ENCODE measurements around the gene USP53. TPM values are rescaled to one million over a fixed set of nuclear protein-coding genes. Genes with fewer than 3 reads are reported as not detected.

The USP53 gene
- total and polyA plus RNA-seq, 2 of the 13 experiments (the other 11 are each of a cell fraction or from before 2014, with no cell fraction given): 5.3 to 8.1 TPM

DNA sequence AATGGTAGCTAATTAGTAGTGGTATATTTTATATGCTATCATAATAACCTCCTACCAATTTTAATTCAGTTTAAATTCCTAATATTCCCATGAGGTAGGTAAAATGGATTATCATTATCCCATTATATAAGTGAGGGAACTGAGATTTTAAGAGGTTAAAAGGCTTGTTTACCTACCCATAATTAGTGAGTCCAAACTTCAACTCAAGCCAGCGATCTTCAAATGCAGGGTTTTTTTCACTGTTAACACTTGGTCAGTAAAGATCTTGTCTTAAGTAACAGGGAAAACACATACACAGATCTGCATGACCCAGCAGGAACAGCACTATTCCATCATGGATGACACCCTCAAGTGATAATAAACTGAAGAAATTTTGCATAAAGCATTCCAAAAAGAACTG, 78.1 kb downstream of the USP53 start (continued):
- TF ChIP-seq, protein P1, sequence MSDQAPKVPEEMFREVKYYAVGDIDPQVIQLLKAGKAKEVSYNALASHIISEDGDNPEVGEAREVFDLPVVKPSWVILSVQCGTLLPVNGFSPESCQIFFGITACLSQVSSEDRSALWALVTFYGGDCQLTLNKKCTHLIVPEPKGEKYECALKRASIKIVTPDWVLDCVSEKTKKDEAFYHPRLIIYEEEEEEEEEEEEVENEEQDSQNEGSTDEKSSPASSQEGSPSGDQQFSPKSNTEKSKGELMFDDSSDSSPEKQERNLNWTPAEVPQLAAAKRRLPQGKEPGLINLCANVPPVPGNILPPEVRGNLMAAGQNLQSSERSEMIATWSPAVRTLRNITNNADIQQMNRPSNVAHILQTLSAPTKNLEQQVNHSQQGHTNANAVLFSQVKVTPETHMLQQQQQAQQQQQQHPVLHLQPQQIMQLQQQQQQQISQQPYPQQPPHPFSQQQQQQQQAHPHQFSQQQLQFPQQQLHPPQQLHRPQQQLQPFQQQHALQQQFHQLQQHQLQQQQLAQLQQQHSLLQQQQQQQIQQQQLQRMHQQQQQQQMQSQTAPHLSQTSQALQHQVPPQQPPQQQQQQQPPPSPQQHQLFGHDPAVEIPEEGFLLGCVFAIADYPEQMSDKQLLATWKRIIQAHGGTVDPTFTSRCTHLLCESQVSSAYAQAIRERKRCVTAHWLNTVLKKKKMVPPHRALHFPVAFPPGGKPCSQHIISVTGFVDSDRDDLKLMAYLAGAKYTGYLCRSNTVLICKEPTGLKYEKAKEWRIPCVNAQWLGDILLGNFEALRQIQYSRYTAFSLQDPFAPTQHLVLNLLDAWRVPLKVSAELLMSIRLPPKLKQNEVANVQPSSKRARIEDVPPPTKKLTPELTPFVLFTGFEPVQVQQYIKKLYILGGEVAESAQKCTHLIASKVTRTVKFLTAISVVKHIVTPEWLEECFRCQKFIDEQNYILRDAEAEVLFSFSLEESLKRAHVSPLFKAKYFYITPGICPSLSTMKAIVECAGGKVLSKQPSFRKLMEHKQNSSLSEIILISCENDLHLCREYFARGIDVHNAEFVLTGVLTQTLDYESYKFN (CRISPR knock-in tag; conservative IDR thresholded peaks at IDR 0.05): peak; percentile 71
- no peak for TF ChIP-seq ZNF7 (CRISPR knock-in tag; IDR thresholded peaks at IDR 0.05)
- no peak for TF ChIP-seq DMAP1 (CRISPR knock-in tag; IDR thresholded peaks at IDR 0.05)
- no peak for TF ChIP-seq CBFB (CRISPR knock-in tag; IDR thresholded peaks at IDR 0.05)
- no peak for TF ChIP-seq GATAD1 (CRISPR knock-in tag; IDR thresholded peaks at IDR 0.05)
- no peak for TF ChIP-seq FOXA1 (IDR thresholded peaks at IDR 0.05)
- TF ChIP-seq FOXA1 (CRISPR knock-in tag; IDR thresholded peaks at IDR 0.05): peak; percentile 59
- TF ChIP-seq NR2F2 (IDR thresholded peaks at IDR 0.05; ENCODE audit: borderline replicate concordance, low read depth): 0 out of 2 replicates have a peak, but pooled peaks have one; percentile 27
- TF ChIP-seq RCOR2 (CRISPR knock-in tag; IDR thresholded peaks at IDR 0.05): 0 out of 2 replicates have a peak, but pooled peaks have one; percentile 30
- no peak for TF ChIP-seq ADNP (CRISPR knock-in tag; IDR thresholded peaks at IDR 0.05)
- TF ChIP-seq SP2 (CRISPR knock-in tag; IDR thresholded peaks at IDR 0.05): no peak
- TF ChIP-seq, protein P2, sequence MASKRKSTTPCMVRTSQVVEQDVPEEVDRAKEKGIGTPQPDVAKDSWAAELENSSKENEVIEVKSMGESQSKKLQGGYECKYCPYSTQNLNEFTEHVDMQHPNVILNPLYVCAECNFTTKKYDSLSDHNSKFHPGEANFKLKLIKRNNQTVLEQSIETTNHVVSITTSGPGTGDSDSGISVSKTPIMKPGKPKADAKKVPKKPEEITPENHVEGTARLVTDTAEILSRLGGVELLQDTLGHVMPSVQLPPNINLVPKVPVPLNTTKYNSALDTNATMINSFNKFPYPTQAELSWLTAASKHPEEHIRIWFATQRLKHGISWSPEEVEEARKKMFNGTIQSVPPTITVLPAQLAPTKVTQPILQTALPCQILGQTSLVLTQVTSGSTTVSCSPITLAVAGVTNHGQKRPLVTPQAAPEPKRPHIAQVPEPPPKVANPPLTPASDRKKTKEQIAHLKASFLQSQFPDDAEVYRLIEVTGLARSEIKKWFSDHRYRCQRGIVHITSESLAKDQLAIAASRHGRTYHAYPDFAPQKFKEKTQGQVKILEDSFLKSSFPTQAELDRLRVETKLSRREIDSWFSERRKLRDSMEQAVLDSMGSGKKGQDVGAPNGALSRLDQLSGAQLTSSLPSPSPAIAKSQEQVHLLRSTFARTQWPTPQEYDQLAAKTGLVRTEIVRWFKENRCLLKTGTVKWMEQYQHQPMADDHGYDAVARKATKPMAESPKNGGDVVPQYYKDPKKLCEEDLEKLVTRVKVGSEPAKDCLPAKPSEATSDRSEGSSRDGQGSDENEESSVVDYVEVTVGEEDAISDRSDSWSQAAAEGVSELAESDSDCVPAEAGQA (IDR thresholded peaks at IDR 0.05; ENCODE audit: low read depth): no peak
- TF ChIP-seq, protein P2 (CRISPR knock-in tag; IDR thresholded peaks at IDR 0.05; ENCODE audit: borderline replicate concordance): no peak
- no peak for TF ChIP-seq SP4 (CRISPR knock-in tag; IDR thresholded peaks at IDR 0.05)
- TF ChIP-seq, protein P3, sequence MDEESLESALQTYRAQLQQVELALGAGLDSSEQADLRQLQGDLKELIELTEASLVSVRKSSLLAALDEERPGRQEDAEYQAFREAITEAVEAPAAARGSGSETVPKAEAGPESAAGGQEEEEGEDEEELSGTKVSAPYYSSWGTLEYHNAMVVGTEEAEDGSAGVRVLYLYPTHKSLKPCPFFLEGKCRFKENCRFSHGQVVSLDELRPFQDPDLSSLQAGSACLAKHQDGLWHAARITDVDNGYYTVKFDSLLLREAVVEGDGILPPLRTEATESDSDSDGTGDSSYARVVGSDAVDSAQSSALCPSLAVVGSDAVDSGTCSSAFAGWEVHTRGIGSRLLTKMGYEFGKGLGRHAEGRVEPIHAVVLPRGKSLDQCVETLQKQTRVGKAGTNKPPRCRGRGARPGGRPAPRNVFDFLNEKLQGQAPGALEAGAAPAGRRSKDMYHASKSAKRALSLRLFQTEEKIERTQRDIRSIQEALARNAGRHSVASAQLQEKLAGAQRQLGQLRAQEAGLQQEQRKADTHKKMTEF (CRISPR knock-in tag; IDR thresholded peaks at IDR 0.05): 0 out of 2 replicates have a peak, but pooled peaks have one; percentile 31
- no peak for TF ChIP-seq ZNF331 (CRISPR knock-in tag; IDR thresholded peaks at IDR 0.05)
- no peak for TF ChIP-seq ZNF619 (CRISPR knock-in tag; IDR thresholded peaks at IDR 0.05)
- peak; percentile 36; the same call in 1 of the 2 replicates for TF ChIP-seq SAP130 (CRISPR knock-in tag; IDR thresholded peaks at IDR 0.05; ENCODE audit: low read depth)
- no peak for TF ChIP-seq ZNF773 (CRISPR knock-in tag; IDR thresholded peaks at IDR 0.05; ENCODE audit: borderline replicate concordance)
- no peak for TF ChIP-seq TBL1XR1 (IDR thresholded peaks at IDR 0.05; ENCODE audit: borderline replicate concordance, low read length, partially characterized antibody)
- TF ChIP-seq GATAD2A (CRISPR knock-in tag; IDR thresholded peaks at IDR 0.05): peak; percentile 38; the same call in 1 of the 2 replicates
- no peak for TF ChIP-seq MEIS2 (CRISPR knock-in tag; IDR thresholded peaks at IDR 0.05)
- peak; percentile 47; the same call in 1 of the 2 replicates for TF ChIP-seq RXRB (CRISPR knock-in tag; IDR thresholded peaks at IDR 0.05; ENCODE audit: borderline replicate concordance)
- TF ChIP-seq CREM (IDR thresholded peaks at IDR 0.05): no peak
- no peak for TF ChIP-seq CREM (CRISPR knock-in tag; IDR thresholded peaks at IDR 0.05)
